ENCODE measurements around the gene ZBTB25. TPM values are rescaled to one million over a fixed set of nuclear protein-coding genes. Genes with fewer than 3 reads are reported as not detected.

ZBTB25 gene
- total RNA-seq, 1 donor from 2014 or later: 20.6 TPM

DNA sequence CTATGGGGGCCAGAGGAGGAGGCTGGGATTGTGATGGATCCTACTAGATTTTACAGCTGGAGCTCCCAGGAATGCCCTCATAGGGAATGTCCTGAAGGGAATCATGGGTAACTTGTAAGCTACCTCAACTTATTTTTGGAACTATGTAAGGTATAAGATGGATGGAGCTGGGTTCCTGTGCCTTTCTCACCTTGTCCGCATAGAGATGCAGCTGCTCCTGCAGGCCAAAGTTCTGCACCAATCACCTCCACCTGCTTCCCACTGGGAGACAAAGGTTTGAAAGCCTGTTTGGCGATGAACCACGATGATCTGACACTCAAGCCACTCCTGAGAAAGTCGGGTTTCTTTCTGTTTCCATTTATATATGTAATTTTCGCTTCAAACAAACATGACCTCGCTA, 39.0 kb downstream of the ZBTB25 start:
- H3K27ac Mint-ChIP-seq: no peak overlapping the region
- DNase-seq (ENCODE audit: low spot score in 2 of 2, unreplicated experiment in 2 of 2): no peak
- peak overlapping the region; percentile 76 for H3K4me3 Mint-ChIP-seq
- no peaks in the 10 kb centered on the region for H3K27me3 Mint-ChIP-seq (ENCODE audit: low read depth)
- peaks cover 18% of the 10 kb centered on the region for H3K4me1 Mint-ChIP-seq
- TF ChIP-seq, protein P1, sequence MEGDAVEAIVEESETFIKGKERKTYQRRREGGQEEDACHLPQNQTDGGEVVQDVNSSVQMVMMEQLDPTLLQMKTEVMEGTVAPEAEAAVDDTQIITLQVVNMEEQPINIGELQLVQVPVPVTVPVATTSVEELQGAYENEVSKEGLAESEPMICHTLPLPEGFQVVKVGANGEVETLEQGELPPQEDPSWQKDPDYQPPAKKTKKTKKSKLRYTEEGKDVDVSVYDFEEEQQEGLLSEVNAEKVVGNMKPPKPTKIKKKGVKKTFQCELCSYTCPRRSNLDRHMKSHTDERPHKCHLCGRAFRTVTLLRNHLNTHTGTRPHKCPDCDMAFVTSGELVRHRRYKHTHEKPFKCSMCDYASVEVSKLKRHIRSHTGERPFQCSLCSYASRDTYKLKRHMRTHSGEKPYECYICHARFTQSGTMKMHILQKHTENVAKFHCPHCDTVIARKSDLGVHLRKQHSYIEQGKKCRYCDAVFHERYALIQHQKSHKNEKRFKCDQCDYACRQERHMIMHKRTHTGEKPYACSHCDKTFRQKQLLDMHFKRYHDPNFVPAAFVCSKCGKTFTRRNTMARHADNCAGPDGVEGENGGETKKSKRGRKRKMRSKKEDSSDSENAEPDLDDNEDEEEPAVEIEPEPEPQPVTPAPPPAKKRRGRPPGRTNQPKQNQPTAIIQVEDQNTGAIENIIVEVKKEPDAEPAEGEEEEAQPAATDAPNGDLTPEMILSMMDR (IDR thresholded peaks at IDR 0.05; ENCODE audit: unreplicated experiment): no peak
- peaks cover 5% of the 10 kb centered on the region for H3K36me3 Mint-ChIP-seq
- H3K9me3 Mint-ChIP-seq: no peaks in the 10 kb centered on the region

GRCh38 chr14:64463873-64464272, 39.8 kb downstream of the ZBTB25 start:
- peaks cover 6% of the 10 kb centered on the region for H3K36me3 Mint-ChIP-seq
- H3K4me3 Mint-ChIP-seq: no peak overlapping the region
- H3K27ac Mint-ChIP-seq: no peak overlapping the region
- DNase-seq (ENCODE audit: low spot score in 2 of 2, unreplicated experiment in 2 of 2): no peak
- peaks cover 18% of the 10 kb centered on the region for H3K4me1 Mint-ChIP-seq
- TF ChIP-seq, protein P1 (IDR thresholded peaks at IDR 0.05; ENCODE audit: unreplicated experiment): no peak
- no peaks in the 10 kb centered on the region for H3K9me3 Mint-ChIP-seq
- H3K27me3 Mint-ChIP-seq (ENCODE audit: low read depth): no peaks in the 10 kb centered on the region

DNA sequence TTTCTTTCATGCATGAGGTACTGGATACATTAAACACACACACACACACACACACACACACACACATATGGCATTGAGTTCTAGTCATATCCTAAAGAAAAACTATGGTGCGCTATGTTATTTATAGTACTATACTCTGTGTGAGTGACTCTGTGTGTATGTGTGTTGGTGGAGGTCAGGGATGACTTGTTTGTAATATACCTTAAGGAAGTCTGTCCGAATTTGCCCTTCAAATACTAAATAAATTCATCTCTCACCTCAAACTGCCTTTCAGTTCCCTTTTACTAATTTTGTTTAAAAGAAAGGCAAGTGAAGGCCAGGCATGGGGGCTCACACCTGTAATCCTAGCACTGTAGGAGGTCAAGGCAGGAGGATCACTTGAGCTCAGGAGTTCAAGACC, 40.4 kb downstream of the ZBTB25 start:
- H3K4me3 Mint-ChIP-seq: no peak overlapping the region
- no peak overlapping the region for H3K27ac Mint-ChIP-seq

DNA sequence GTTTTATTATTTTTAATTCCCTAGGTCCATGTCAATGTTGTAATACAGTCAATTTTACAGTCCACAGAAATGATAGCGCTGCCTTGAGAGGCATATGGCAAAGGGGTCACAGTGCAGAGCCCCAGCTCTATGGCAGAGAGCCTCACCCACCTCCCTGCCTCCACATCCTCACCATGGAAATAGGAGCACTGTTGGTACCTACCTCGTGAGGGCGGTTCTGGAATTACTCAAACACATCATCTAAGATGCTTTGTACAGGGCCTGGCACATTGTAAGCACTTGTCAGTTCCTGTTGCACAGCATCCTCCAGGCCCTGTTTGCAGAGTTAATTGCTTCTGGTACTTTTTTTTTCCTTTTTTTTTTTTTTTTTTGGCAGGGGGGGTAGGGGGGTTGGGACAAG, 42.4 kb downstream of the ZBTB25 start:
- Mint-ChIP-seq H3K9me3 (no peaks in the 10 kb centered on the region), H3K4me1 (peaks cover 10% of the 10 kb centered on the region), H3K27me3 (ENCODE audit: low read depth) (no peaks in the 10 kb centered on the region), H3K4me3 (no peak overlapping the region), H3K27ac (no peak overlapping the region), H3K36me3 (peaks cover 9% of the 10 kb centered on the region)
- TF ChIP-seq, protein P1 (IDR thresholded peaks at IDR 0.05; ENCODE audit: unreplicated experiment): no peak
- DNase-seq (ENCODE audit: low spot score in 2 of 2, unreplicated experiment in 2 of 2): no peak

More for the DNA sequence above, 40.4 kb downstream of the ZBTB25 start:
- no peaks in the 10 kb centered on the region for H3K9me3 Mint-ChIP-seq
- no peak for DNase-seq (ENCODE audit: low spot score in 2 of 2, unreplicated experiment in 2 of 2)
- TF ChIP-seq, protein P1 (IDR thresholded peaks at IDR 0.05; ENCODE audit: unreplicated experiment): no peak
- peaks cover 16% of the 10 kb centered on the region for H3K4me1 Mint-ChIP-seq
- H3K36me3 Mint-ChIP-seq: peaks cover 7% of the 10 kb centered on the region
- no peaks in the 10 kb centered on the region for H3K27me3 Mint-ChIP-seq (ENCODE audit: low read depth)

- Mint-ChIP-seq H3K4me3 (no peak overlapping the region), H3K9me3 (no peaks in the 10 kb centered on the region), H3K27me3 (ENCODE audit: low read depth) (no peaks in the 10 kb centered on the region), H3K4me1 (peaks cover under 1% of the 10 kb centered on the region), H3K36me3 (peaks cover 11% of the 10 kb centered on the region), H3K27ac (no peak overlapping the region)
- DNase-seq (ENCODE audit: low spot score in 2 of 2, unreplicated experiment in 2 of 2): no peak
- TF ChIP-seq, protein P1 (IDR thresholded peaks at IDR 0.05; ENCODE audit: unreplicated experiment): no peak
Measured at GRCh38 chr14:64459405-64460136, 44.1 kb downstream of the ZBTB25 start.
